Stromal cell of bone marrow (primary cell): ENCODE results near the gene MAGOH.

Source experiments
- DNase-seq: peaks from one replicate; pipeline ENCODE4 v3.0.0-alpha.2; 2012; ENCODE audit warnings: low read depth

The MAGOH gene

DNA sequence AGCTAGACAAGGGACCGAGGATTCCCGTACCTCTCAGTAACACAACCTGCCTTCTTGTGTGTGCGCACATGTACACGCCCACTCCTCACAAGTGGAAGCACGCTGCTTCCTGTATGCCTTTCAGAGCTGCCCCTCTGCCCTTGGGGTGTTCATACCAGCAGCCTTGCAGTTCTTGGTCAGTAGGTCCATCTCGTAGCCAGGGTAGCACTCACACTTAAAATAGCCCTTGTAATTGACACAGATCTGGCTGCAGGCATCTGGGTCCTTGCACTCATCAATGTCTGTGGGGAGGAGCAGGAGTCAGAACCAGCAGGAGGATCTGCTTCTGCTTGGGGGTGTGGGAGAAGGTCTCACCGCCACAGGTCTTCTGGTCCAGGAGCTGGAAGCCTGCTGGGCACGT, 32.6 kb upstream of the MAGOH start:
- no peak for DNase-seq

DNA sequence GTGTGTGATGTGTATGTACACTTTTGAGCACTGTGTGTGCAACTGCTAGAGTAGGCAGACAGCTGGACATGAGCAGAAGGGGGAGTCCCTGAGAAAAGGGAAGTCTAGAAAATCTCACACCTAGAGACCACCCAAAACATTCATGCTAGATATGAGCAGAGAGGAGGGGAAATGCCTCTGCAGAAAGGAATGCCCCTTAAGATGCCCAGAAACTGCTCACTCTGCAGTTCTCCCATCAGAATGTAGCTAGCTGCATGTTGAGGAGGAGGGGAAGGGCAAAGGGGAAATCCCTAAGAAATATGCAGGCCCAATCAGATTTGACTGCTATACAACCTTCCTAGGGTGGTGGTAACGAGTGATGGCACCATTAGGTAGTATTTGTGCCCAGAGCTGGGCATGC, 31.8 kb upstream of the MAGOH start:
- no peak for DNase-seq

DNA sequence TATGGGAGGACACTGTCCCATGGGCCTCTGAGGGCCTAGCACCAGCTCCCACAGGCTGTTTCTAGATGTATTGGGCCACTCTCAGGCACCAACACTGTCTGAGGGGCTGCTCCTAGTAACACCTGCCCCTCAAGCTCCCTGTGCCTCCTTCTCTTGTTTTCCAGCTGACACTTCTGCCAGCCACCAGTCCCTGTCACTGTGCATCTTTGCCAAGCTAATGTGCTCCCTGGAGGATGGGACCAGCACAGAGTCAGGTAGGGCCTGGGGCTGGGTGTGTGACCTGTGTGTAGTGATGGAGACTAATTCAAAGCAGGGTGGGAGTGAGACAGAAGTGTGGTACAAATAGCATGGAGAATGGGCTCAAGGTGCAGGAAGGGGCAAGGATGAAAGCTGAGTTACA, 29.4 kb upstream of the MAGOH start:
- no peak for DNase-seq

DNA sequence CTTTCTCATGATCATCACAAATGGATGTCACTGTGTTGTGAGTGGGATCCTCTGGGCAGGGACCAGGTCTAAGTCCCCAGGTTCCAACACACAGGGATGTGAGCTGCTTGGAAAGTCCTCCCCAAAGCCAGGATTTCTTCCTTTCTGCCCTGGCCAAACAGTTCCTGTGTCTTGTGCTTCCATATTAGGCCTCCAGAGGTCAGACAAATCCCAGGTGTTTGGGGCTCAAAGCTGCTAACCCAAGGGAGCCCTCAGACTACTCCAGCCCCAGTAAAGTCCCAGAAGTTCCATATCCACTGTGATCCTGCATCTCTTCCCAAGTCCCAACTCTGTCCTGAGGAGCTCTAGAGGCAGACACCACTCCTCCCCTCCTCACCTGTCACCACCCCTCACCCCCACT, 27.7 kb upstream of the MAGOH start:
- no peak for DNase-seq

- DNase-seq: no peak
Measured at GRCh38 chr1:53265581-53265980, 27.3 kb upstream of the MAGOH start.

- DNase-seq: no peak
Measured at GRCh38 chr1:53264048-53264447, 25.7 kb upstream of the MAGOH start.

DNA sequence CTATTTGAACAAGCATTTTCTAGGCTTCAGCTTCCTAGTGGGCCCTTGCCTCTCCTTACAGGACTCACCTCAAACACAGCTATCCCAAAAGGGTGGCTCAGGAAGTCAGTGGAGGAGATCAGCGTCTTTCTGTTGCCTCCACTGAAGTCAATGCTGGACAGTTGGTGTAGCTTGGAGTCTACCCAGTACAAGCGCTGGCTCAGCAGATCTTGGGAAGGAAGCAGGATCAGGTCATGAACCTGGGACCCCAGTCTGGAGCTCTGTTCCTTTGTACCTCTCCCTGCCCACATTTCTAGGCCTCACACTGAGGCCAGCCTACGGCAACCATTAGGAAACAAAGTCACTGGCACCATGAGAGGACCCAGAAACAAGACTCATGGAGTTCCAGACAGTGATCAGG, 23.7 kb upstream of the MAGOH start:
- DNase-seq: no peak

GRCh38 chr1:53260631-53261247, 22.4 kb upstream of the MAGOH start:
- no peak for DNase-seq

GRCh38 chr1:53259932-53260331, 21.6 kb upstream of the MAGOH start:
- DNase-seq: no peak

GRCh38 chr1:53258216-53258615, 19.9 kb upstream of the MAGOH start:
- DNase-seq: no peak

- DNase-seq: no peak
Measured at GRCh38 chr1:53257454-53258081, 19.2 kb upstream of the MAGOH start.

GRCh38 chr1:53256511-53257453, 18.5 kb upstream of the MAGOH start:
- DNase-seq: no peak

- DNase-seq: no peak
Measured at GRCh38 chr1:53255031-53255430, 16.7 kb upstream of the MAGOH start.

GRCh38 chr1:53254011-53254640, 15.8 kb upstream of the MAGOH start:
- no peak for DNase-seq

DNA sequence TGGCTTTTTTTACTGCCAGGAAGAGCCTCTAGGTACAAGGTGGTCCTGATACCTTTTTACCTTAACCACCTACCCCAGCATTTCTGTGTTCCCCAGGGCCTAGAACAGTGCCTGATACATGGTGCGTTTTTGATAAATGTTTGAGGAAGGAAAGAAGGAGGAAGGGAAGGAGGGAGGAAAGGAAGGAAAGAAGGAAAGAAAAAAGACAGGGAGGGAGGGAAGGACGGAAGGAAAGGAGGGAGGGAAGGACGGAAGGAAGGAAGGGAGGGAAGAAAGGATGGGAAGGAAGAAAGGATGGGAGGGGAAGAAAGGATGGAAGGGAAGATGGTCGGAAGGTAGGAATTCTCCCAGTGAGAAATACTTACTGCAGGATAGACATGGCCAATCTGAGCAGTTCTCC, 12.0 kb upstream of the MAGOH start:
- no peak for DNase-seq

GRCh38 chr1:53249706-53250105, 11.4 kb upstream of the MAGOH start:
- DNase-seq: no peak

GRCh38 chr1:53246261-53247134, 8.2 kb upstream of the MAGOH start:
- no peak for DNase-seq

GRCh38 chr1:53244141-53244540, 5.8 kb upstream of the MAGOH start:
- DNase-seq: no peak

- no peak for DNase-seq
Measured at GRCh38 chr1:53242381-53242780, 4.1 kb upstream of the MAGOH start.

DNA sequence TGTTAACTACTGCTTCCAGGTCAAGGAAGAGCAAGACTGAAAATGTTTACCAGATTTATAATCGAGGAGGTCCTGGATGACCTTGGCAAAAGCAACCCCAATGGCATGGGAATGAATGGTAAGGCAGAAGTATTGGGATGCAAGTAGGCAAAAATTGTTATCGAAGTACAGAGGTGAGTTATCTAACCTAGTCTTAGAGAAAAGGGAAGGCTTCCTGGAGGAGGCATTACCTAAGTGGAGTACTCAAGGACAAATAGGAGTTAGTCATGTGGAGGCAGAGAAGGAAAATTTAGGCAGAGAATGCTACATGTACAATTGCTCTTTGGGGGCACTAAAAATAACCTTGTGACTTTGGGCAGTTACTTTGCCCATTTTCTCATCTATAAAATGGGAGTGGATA, 3.5 kb upstream of the MAGOH start:
- no peak for DNase-seq

DNA sequence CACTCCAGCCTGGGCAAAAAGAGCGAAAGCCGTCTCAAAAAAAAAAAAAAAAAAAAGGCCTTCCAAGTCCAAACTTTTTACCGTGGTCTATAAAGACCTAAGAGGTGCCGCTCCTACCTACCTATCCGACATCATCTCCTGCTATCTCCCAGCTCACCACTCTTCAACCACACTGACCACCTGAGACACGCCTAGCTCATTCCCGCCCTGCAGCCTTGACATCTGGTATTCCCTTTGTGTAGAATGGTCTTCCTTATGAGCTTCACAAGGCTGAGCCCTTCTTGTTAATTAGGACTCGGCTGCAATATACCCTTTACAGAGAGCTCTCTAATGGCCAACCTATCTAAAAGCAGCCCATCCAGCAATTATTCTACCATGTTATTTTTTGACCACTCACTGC, 680 bp downstream of the MAGOH start:
- no peak for DNase-seq

DNA sequence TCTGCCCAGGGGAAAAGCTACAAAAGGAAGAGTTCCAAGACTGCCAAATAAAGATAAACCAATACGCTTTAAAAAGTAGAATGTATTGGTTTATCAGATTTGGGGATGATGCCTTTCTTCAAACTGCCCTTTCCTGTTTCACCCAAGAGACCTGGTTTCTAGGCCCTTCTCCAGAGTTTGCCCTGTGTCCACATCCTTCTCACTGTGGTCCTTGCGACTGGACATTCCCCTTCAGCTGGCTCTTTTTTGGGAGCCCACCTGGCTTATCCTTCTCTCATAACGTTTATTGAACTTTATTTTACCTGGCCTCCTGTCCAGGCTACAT, 17.4 kb downstream of the MAGOH start:
- DNase-seq: no peak
